GM18526 (cell line): ENCODE data around the gene RPS25.
A peak's percentile ranks its signal among the peaks of the same experiment; 100 is the strongest.

ENCODE experiments used
- POLR2A ChIP-seq: IDR thresholded peaks from 3 replicates; pipeline ENCODE4 v1.6.1; 2011; ENCODE audit not compliant: insufficient read length; ENCODE audit errors: extremely low read depth

Gene RPS25

DNA sequence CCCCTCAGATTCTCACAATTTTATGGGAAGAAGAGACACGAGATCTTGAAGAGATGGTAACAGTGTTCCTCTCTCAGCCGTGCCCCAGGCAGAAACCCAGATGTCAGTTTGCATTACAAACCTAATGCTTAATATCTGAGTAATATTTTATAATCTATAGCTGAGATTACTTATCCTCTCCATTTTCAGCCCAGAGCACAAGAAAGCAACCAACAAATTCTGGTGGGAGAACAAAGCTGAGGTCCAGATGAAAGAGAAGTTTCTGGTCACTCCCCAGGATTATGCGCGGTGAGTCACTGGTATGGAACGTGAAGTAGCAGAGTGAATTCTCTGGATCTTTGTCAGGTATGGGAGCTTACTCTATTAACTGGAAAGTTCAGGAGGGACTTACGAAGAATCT is 19.3 kb downstream of the RPS25 start:
- TF ChIP-seq POLR2A, result no peak

DNA sequence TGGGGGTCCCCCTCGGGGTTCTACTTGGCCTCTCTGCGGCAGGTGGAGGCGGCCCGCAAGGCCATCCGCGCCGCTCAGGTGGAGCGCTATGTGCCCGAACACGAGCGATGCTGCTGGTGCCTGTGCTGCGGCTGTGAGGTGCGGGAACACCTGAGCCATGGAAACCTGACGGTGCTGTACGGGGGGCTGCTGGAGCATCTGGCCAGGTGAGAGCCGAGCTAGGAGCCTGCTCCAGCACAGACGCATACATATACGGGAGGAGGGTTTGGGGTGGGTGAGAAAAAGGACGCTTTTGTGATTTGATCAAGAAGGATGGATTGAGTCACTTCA is 19.8 kb downstream of the RPS25 start:
- no peak for TF ChIP-seq POLR2A

DNA sequence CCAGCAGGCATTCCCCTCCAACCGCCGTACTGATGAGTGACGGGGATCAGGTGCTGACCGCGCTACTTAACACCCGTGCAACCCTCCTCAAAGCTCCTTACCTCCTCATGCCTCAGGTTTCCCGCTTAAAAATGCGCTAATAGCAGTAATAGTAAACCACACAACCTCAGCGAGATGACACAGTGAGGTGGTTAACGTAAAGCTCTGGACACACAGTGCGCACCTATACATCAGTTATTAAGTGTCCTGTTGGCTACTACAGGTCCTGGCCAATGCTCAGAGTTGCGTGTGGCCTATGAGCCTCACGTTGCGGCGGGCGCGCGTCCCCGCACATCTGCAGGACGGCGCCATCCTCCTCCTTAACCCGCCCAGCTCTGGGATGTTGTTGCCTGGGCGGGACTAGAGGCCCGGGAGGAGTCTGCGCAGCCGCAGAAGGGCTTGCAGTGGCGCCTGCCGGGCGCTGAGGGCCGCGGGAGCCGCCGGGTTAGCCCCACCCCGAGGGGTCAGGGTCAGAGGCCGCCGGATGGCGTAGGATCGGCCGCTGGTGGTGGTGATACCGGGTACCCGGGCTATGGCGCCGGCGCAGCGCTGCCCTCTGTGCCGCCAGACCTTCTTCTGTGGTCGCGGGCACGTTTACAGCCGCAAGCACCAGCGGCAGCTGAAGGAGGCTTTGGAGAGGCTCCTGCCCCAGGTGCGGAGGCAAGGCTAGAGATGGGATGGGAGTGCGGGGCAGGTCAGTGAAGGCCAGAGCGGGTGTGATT is 20.3 kb downstream of the RPS25 start, which contains the start of gene CENATAC:
TSS of gene CENATAC (plus strand) at position 512 of the 761 bp plus-strand sequence. CDS start at position 572, 60 bp downstream.
- TF ChIP-seq POLR2A, result peak; percentile 94

DNA sequence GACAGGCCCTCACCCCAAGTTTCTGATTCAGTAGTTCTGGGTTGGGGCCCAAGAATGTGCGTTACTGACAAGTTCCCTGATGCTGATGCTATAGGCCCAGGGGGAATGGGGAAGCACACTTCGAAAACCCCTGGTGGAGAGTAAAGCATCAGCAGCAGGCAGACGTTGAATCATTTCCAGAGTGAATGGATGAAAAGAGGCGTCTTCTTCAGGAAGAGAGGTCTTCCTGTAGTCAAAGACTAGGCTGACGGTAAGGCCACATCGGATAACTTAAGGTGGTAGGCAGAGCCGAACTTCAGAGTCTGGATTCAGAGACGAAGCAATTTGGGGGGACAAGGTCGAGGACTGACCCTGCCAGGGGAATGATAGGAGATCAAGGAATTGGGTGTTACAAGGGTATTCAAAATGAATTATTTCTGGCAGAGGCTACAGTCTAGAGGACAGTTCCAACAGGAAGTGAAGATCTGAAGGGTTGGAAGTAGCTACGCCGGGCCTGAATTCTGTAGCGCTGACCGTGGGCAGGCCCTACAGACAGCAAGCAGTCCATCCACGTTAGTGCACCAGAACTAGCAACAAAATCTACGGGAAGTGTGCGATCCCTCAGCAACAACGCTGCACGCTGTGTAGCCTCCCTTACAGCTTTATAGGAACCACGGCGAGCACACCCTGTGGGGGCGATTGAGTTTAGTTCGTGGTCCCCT is 21.1 kb downstream of the RPS25 start:
- TF ChIP-seq POLR2A, result no peak

DNA sequence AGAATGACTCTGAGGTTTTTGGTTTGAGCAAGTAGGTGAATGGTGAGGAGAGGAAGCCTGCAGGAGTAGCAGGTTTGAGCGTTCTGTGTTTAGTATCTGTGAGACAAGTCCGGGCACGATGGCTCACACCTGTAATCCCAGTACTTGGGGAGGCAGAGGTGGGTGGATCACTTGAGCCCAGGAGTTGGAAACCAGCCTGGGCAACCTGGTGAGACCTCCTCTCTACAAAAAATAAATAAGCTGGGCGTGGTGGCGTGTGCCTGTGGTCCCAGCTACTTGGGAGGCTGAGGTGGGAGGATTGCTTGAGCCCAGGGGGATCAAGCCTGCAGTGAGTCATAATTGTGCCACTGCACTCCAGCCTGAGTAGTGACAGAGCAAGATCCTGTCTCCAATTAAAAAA is 29.9 kb downstream of the RPS25 start:
- TF ChIP-seq POLR2A, result no peak

DNA sequence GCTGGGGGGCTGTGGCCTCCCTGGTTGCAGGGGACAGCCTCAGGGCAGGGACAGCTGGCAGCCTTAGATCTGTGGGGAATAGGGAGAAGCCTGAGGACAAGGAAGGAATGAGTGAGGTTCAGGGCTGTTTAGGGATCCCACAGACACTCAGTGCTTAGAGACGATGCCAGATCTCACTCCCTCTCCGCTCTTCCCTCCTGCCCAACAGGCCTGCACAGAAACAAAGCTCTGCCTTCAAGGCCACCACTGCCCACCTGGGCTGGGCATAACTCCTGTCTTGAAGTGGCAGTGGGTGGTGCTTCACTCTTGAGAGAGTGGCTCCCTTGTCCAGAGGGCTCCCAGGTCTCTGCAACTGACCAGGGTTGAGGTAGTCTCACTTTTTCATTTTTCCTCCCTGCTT is 33.3 kb downstream of the RPS25 start:
- TF ChIP-seq POLR2A, result no peak

DNA sequence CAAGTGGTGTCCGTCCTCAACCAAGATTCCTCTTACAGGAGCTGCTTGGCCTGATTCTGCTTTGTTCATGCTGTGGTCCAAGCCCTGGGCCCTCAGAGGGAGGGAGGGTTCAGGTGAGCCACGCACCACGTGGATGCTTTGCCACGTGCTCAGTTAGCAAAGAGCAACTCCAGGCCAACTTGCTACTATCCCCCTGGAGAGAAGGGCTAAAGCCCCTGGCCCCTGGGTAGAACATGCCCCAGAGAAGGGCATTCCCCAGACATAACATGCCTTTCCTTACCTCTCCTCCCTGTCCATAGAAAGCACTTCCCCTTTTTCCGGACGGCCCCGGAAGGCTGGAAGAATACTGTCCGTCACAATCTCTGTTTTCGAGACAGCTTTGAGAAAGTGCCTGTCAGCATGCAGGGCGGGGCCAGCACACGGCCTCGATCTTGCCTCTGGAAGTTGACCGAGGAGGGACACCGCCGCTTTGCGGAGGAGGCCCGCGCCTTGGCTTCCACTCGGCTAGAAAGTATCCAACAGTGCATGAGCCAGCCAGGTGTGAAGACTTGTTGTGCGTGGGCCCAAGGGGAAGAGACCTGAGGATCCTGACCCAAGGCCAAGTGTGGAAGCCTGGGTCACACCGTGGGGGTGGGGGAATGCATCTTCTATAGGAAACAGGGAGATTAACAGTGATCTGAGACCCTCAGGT is 37.8 kb downstream of the RPS25 start:
- no peak for TF ChIP-seq POLR2A

DNA sequence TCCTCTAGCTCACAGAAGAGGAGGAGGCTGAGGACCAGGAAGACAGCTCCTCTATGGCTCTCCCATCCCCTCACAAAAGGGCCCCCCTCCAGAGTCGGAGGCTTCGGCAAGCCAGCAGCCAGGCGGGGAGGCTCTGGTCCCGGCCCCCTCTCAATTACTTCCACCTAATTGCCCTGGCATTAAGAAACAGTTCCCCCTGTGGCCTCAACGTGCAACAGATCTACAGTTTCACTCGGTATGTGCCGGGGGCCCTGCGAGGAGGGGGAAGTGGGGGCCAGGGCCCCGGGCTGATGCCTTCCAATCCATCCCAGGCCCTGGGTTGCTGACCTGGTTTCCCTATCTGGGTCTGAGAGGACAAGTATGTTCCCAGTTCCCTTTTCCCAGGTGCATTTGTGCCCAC is 38.7 kb downstream of the RPS25 start:
- TF ChIP-seq POLR2A, result no peak

DNA sequence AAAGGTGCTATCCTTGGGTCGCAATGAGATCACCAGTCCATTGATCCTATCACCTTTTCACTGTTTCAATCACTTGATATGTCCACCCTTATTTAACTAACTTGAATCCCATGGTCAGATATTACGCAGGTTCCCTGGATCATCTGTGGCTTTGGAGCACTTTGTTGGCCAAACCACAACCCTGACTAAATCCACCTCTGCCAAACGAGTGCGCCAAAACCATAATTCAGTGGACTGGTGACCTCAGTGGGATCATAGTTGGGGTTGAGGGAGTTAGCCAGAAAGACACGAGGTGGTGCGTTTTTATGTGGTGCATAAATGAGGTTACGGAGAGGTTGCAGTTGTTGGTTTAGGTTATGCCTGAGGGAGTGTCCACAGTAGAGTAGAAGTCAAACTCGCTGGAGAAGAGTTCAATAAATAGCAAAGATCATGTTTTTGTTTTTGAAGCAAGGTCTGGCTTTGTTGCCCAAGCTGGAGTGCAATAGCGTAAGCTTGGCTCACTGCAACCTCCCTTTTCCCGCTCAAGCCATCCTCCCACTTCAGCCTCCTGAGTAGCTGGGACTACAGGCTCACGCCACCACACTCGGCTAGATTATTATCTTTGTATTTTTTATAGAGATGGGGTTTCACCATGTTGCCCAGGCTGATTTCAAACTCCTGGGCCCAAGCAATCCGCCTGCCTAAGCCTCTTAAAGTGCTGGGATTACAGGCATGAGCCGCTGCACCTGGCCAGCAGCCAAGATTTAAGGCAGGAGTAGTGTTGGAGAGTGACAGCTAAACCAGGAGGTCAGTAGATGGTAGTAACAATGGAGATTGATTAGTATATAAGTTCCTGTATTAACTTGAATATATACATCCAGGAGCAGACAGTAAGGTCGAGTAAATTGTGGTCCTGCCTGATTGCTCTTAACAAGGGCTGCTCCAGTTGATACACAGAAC is 42.1 kb downstream of the RPS25 start:
- no peak for TF ChIP-seq POLR2A

DNA sequence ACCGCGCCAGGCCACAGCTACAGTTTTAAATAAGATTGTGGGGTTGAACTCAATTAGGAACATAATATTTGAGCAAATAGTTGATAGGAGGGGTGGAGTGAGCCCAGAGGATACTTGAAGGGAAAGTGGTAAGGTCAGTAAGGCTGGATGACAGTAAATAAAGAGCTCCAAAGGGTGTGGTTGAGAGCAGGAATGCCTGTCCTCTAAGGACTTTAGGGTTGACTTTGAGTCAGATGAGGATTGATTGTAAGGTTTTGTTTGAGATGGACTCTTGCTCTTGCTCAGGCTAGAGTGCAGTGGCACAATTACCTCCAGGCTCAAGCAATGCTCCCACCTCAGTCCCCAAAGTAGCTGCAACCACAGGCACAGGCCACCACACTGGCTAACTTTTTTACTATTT is 44.2 kb downstream of the RPS25 start:
- TF ChIP-seq POLR2A, result no peak

DNA sequence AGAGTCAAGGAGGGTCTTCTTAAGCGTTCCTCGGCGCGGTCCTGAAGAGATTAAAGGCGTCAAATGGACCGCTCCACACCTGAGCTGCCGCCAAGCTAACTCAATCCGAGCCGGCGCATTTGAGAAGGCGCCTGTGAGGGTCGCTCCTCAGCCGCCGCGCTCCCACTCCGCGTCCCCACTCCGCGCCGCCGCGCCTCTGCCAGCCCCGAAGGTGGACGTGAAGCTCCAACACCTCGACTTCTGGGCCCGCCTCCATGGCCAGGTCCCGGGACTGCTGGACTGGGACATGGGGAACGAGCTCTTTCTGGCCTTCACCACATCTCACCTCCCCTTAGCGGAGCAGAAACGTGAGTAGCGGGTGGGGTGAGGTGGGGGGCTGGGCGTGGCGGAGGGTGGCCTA is 46.5 kb downstream of the RPS25 start, which contains the start of gene FOXR1:
TSS of gene FOXR1 (plus strand) at position 116 of the 400 bp plus-strand sequence. CDS start at position 287, 171 bp downstream.
- no peak for TF ChIP-seq POLR2A
